GM23338 (cell line): ENCODE measurements around the gene MMP25. TPM values are rescaled to one million over a fixed set of nuclear protein-coding genes. Genes with fewer than 3 reads are reported as not detected.

Source experiments
- ATAC-seq: fragments of 200-7000 bp; cut with Tn5 transposase; 3 replicates; pipeline ENCODE4 v1.9.1; 2020
- DNase-seq: peaks from one replicate; pipeline ENCODE4 v3.0.0-alpha.2; 2015; ENCODE audit warnings: low spot score
- H2AFZ ChIP-seq: fragments of 200-600 bp; sonication (generic); 2 replicates; pipeline ENCODE4 v1.8.0; 2016; ENCODE audit warnings: antibody characterized with exemption, mild to moderate bottlenecking, moderate library complexity
- H3F3A ChIP-seq: fragments of 200-600 bp; sonication (generic); replicated peaks from 2 replicates; pipeline ENCODE4 v1.8.0; 2017; ENCODE audit warnings: antibody characterized with exemption, mixed run types, low read depth
- H3K27ac ChIP-seq: fragments of 200-600 bp; sonication (generic); 2 replicates; pipeline ENCODE4 v1.6.1; 2016; ENCODE audit warnings: low read depth
- H3K27me3 ChIP-seq: fragments of 200-600 bp; sonication (generic); 2 replicates; pipeline ENCODE4 v1.8.0; 2016; ENCODE audit warnings: mild to moderate bottlenecking, mixed run types, moderate library complexity; ENCODE audit not compliant: insufficient read depth
- H3K36me3 ChIP-seq: fragments of 200-600 bp; sonication (generic); 2 replicates; pipeline ENCODE4 v1.8.0; 2016; ENCODE audit warnings: mild to moderate bottlenecking; ENCODE audit not compliant: insufficient read depth
- H3K4me1 ChIP-seq: fragments of 200-600 bp; sonication (generic); 2 replicates; pipeline ENCODE4 v1.8.0; 2016; ENCODE audit warnings: mild to moderate bottlenecking, moderate library complexity; ENCODE audit not compliant: insufficient read depth
- H3K4me2 ChIP-seq: fragments of 200-600 bp; sonication (generic); 2 replicates; pipeline ENCODE4 v1.7.1; 2017; ENCODE audit warnings: mixed run types
- H3K4me3 ChIP-seq: fragments of 200-600 bp; sonication (generic); 2 replicates; pipeline ENCODE4 v1.6.1; 2016; ENCODE audit warnings: mixed run types
- H3K79me2 ChIP-seq: fragments of 200-600 bp; sonication (generic); replicated peaks from 2 replicates; pipeline ENCODE4 v1.8.0; 2017; ENCODE audit warnings: mild to moderate bottlenecking; ENCODE audit not compliant: insufficient read depth
- H3K9me2 ChIP-seq: fragments of 200-600 bp; sonication (generic); 2 replicates; pipeline ENCODE4 v1.8.0; 2017; ENCODE audit not compliant: insufficient read depth
- H4K20me1 ChIP-seq: fragments of 200-600 bp; sonication (generic); replicated peaks from 2 replicates; pipeline ENCODE4 v1.8.0; 2017; ENCODE audit warnings: mild to moderate bottlenecking; ENCODE audit not compliant: insufficient read depth
- H3K27ac Mint-ChIP-seq: 2 replicates; pipeline ENCODE4 v1.8.0; 2020; ENCODE audit warnings: inconsistent platforms, mild to moderate bottlenecking, moderate library complexity, mixed read lengths
- H3K27me3 Mint-ChIP-seq: 3 replicates; pipeline ENCODE4 v1.8.0; 2022; ENCODE audit warnings: low read depth, mild to moderate bottlenecking, moderate library complexity, mixed read lengths, inconsistent platforms; ENCODE audit not compliant: insufficient read depth, poor library complexity
- H3K36me3 Mint-ChIP-seq: 3 replicates; pipeline ENCODE4 v1.8.0; 2021; ENCODE audit warnings: low read depth, mild to moderate bottlenecking, inconsistent platforms, moderate library complexity, mixed read lengths
- H3K4me1 Mint-ChIP-seq: 3 replicates; pipeline ENCODE4 v1.8.0; 2020; ENCODE audit warnings: mild to moderate bottlenecking, inconsistent platforms, mixed read lengths
- H3K4me3 Mint-ChIP-seq: 3 replicates; pipeline ENCODE4 v1.8.0; 2021; ENCODE audit warnings: moderate library complexity, mild to moderate bottlenecking, inconsistent platforms, mixed read lengths
- H3K9me3 Mint-ChIP-seq: 3 replicates; pipeline ENCODE4 v1.8.0; 2020; ENCODE audit warnings: moderate library complexity, mild to moderate bottlenecking, inconsistent platforms, mixed read lengths
- ETS1 ChIP-seq: IDR thresholded peaks from 2 replicates; pipeline ENCODE4 v1.6.1; 2016; ENCODE audit warnings: antibody characterized with exemption
- POLR2AphosphoS5 ChIP-seq: IDR thresholded peaks from 2 replicates; pipeline ENCODE4 v1.6.1; 2016; ENCODE audit warnings: antibody characterized with exemption, low read depth
- REST ChIP-seq: IDR thresholded peaks from one replicate; pipeline ENCODE4 v1.6.1; 2018; ENCODE audit warnings: antibody characterized with exemption; ENCODE audit not compliant: unreplicated experiment
- ZNF462 ChIP-seq: fragments of 250-450 bp; sonication (Bioruptor Pico); IDR thresholded peaks from 2 replicates; pipeline ENCODE4 v1.5.0; 2020; ENCODE audit warnings: mild to moderate bottlenecking, moderate library complexity
- long read RNA-seq: library from polyadenylated mRNA; unstranded; transcript quantifications from one replicate; pipeline ENCODE4 v2.0.0, GENCODE V29; 2020; ENCODE audit not compliant: unreplicated experiment
- polyA plus RNA-seq: library from polyadenylated mRNA; unstranded; fragments of >200 nt; fragmentation: Nextera tagmentation; extraction: Ambion mirVana; gene quantifications from 2 replicates; pipeline ENCODE4 v1.2.1, GENCODE V29; 2016
- total RNA-seq: library from RNA; depleted of rRNA; stranded (reverse); fragments of >200 nt; shearing (Covaris generic); gene quantifications from 2 replicates; pipeline ENCODE4 v1.2.3, GENCODE V29; 2014; rRNA removed

The MMP25 gene
- total RNA-seq: 15.9 and 18.8 TPM in 2 replicates
- polyA plus RNA-seq: 6.1 and 7.7 TPM in 2 replicates
- long read RNA-seq, partial matches to known transcripts: 1 of 6 reads
- long read RNA-seq, other reads (novel, unspliced or antisense): 5 of 6 reads

DNA sequence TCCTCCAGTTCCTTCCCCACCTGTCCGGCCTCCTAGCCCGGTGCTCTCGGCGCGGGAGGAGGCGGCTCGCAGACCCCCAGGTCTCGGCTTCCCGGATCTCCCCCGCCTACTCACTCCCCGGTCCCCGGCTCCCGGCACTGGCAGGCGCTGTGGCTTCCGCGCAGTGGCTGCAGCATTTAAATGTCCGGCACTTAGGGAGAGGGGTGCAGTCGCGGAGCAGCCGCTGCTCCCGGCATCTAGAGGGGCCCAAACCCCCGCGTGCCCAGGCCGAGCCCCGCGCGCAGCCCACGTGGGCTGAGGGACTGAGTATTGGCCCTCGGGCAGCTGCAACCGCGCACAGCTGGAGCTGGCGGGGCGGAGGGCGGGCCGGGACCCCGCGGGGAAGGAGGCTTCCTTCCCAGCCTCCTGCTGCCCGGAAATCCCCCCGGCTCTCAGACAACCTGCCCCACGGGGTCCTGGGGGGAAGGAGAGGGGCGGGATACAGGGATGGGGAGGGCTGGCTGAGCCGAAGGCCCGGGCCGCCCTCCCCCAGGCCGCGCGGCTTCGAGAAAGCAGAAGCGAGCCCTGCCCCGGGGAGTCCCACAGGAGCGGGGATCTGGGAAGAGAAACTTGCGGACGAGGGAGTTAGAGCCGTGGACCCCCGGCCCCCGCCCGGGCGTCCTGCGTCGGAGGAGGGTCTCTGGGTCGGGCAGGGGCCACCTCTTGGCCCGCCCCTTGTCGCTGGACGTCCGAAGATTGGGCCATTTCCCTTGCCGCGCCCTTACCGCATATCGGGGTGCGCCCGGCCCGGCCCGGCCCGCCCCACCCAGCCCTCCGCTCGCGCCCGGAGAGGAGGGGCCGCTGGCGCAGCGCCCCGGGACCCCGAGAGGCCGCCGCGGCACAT, at the start of gene MMP25:
Gene MMP25 (plus strand): TSS at position 804 of the 883 bp plus-strand sequence. CDS start 357 bp downstream, outside the sequence.
- Mint-ChIP-seq H3K36me3 (peaks cover 31% of the 10 kb centered on the region), H3K27ac (peak within 1 kb of the TSS; percentile 85; the same call in 1 of the 2 replicates), H3K9me3 (peaks cover 7% of the 10 kb centered on the region; the same call in 2 of the 3 replicates), H3K4me3 (peak within 1 kb of the TSS; percentile 84), H3K4me1 (peaks cover 15% of the 10 kb centered on the region), H3K27me3 (peaks cover 29% of the 10 kb centered on the region)
- Histone ChIP-seq H3K27me3 (peaks cover 39% of the 10 kb centered on the region), H3K4me3 (peak within 1 kb of the TSS; percentile 94), H4K20me1 (peaks cover 9% of the 10 kb centered on the region), H3K27ac (0 out of 2 replicates have a peak within 1 kb of the TSS, but pooled peaks have one; percentile 32), H3K4me1 (peaks cover 17% of the 10 kb centered on the region; the same call in 1 of the 2 replicates), H3K36me3 (no peaks in the 10 kb centered on the region), H3K4me2 (peak within 1 kb of the TSS; percentile 96), H2AFZ (peak within 1 kb of the TSS; percentile 78), H3F3A (peaks cover 17% of the 10 kb centered on the region), H3K9me2 (no peaks in the 10 kb centered on the region), H3K79me2 (peaks cover 5% of the 10 kb centered on the region)
- ATAC-seq (peak; percentile 58), DNase-seq (peak; percentile 71)
- TF ChIP-seq ETS1 (peak; percentile 34; the same call in 1 of the 2 replicates), ZNF462 (no peak), REST (no peak), POLR2AphosphoS5 (peak; percentile 60; the same call in 1 of the 2 replicates)
